NCI-H1417 treated with DMSO at 0.1 percent for 48 hours (cell line): ENCODE results near the gene CEACAM5.

Experiments
- DNase-seq: peaks from one replicate; lab custom pipeline; 2025; lab: John Stamatoyannopoulos, UW

Gene CEACAM5

GRCh38 chr19:41708481-41708880 is at the start of gene CEACAM5:
CEACAM5 (plus strand) TSS chr19:41708626; CDS start chr19:41708732, 106 bp downstream.
- no peak for DNase-seq

GRCh38 chr19:41666075-41666474 is 42.4 kb upstream of the CEACAM5 start:
- DNase-seq = no peak

- DNase-seq = no peak
These were observed 40.1 kb upstream of the CEACAM5 start for GRCh38 chr19:41668315-41668714.

GRCh38 chr19:41670755-41671154 is 37.7 kb upstream of the CEACAM5 start:
- DNase-seq = no peak

GRCh38 chr19:41671486-41671885 is 36.9 kb upstream of the CEACAM5 start:
- no peak for DNase-seq

- no peak for DNase-seq
These were observed 26.0 kb upstream of the CEACAM5 start for GRCh38 chr19:41682437-41682836.

- DNase-seq = no peak
These were observed 21.0 kb upstream of the CEACAM5 start for GRCh38 chr19:41687419-41687818.

- no peak for DNase-seq
These were observed 20.3 kb upstream of the CEACAM5 start, which contains the start of gene CEACAM7 for GRCh38 chr19:41688098-41688497. CEACAM7 (minus strand) TSS chr19:41688270; CDS start chr19:41688165, 105 bp downstream.

- no peak for DNase-seq
These were observed 19.7 kb upstream of the CEACAM5 start for GRCh38 chr19:41688687-41689086.

GRCh38 chr19:41689993-41690800 is 18.2 kb upstream of the CEACAM5 start:
- DNase-seq = no peak

- no peak for DNase-seq
These were observed 17.7 kb upstream of the CEACAM5 start for GRCh38 chr19:41690801-41691065.

- DNase-seq = no peak
These were observed 17.0 kb upstream of the CEACAM5 start for GRCh38 chr19:41691268-41691970.

GRCh38 chr19:41694196-41694595 is 14.2 kb upstream of the CEACAM5 start:
- DNase-seq = no peak

GRCh38 chr19:41694831-41695635 is 13.4 kb upstream of the CEACAM5 start:
- DNase-seq = no peak

GRCh38 chr19:41695745-41696144 is 12.7 kb upstream of the CEACAM5 start:
- no peak for DNase-seq

GRCh38 chr19:41696402-41697197 is 11.8 kb upstream of the CEACAM5 start:
- no peak for DNase-seq

GRCh38 chr19:41697198-41697855 is 11.1 kb upstream of the CEACAM5 start:
- DNase-seq = no peak

GRCh38 chr19:41698746-41699230 is 9.6 kb upstream of the CEACAM5 start:
- DNase-seq = no peak

GRCh38 chr19:41699231-41699967 is 9.0 kb upstream of the CEACAM5 start:
- DNase-seq = no peak

- DNase-seq = no peak
These were observed 8.5 kb upstream of the CEACAM5 start for GRCh38 chr19:41699968-41700323.
